ENCODE measurements around the gene RANBP1. TPM values are rescaled to one million over a fixed set of nuclear protein-coding genes. Genes with fewer than 3 reads are reported as not detected.

Gene RANBP1
- total RNA-seq, 1 experiment from 2014 or later, result 522 TPM

- Histone ChIP-seq H3K56ac (ENCODE audit: insufficient read length, low read depth, low read length) (no peak within 1 kb of the TSS), H4K20me1 (ENCODE audit: control insufficient read depth, insufficient read depth, insufficient read length) (peaks cover 3% of the 10 kb centered on the region), H3K4me2 (ENCODE audit: insufficient read depth, insufficient read length, low read length) (peak within 1 kb of the TSS; percentile 30), H4K8ac (replicated peaks; ENCODE audit: insufficient read length, low read depth, low read length) (no peak within 1 kb of the TSS), H3K27ac (ENCODE audit: insufficient read length, low read depth, low read length) (no peak within 1 kb of the TSS), H3T11ph (ENCODE audit: low read length) (no peak within 1 kb of the TSS), H2BK15ac (ENCODE audit: low read depth, low read length) (no peak within 1 kb of the TSS), H3K14ac (ENCODE audit: insufficient read depth, low read length) (peak within 1 kb of the TSS; percentile 51; the same call in 1 of the 2 replicates), H2AFZ (ENCODE audit: low read length) (no peak within 1 kb of the TSS), H2BK12ac (ENCODE audit: insufficient read length, low read depth, low read length) (no peak within 1 kb of the TSS), H3K9ac (ENCODE audit: extremely low read depth, insufficient read length, low read length) (peak within 1 kb of the TSS; percentile 6), H3K79me1 (ENCODE audit: insufficient read depth, low read depth, low read length, poor library complexity, severe bottlenecking) (no peaks in the 10 kb centered on the region), H3K4ac (ENCODE audit: low read depth, low read length) (no peak within 1 kb of the TSS), H3K23ac (ENCODE audit: insufficient read length, low read depth, low read length) (no peak within 1 kb of the TSS), H3K23me2 (ENCODE audit: insufficient read length, low read depth, low read length, poor library complexity, severe bottlenecking) (peaks cover 4% of the 10 kb centered on the region), H3K79me2 (ENCODE audit: insufficient read depth, low read length) (no peaks in the 10 kb centered on the region; the same call in 1 of the 2 replicates), H2BK120ac (ENCODE audit: low read depth, low read length, poor library complexity, severe bottlenecking) (no peak within 1 kb of the TSS), H2AK5ac (ENCODE audit: insufficient read length, low read length) (no peak within 1 kb of the TSS), H3K27me3 (ENCODE audit: insufficient read depth, low read length) (no peaks in the 10 kb centered on the region), H3K9me3 (ENCODE audit: control insufficient read depth, low read depth, low read length) (no peaks in the 10 kb centered on the region), H4K5ac (ENCODE audit: insufficient read length, low read depth, low read length) (no peak within 1 kb of the TSS), H3K4me1 (ENCODE audit: insufficient read depth, low read length) (no peaks in the 10 kb centered on the region), H3K18ac (ENCODE audit: insufficient read length, low read depth, low read length) (no peak within 1 kb of the TSS), H2BK20ac (ENCODE audit: low read depth, low read length, poor library complexity, severe bottlenecking) (no peak within 1 kb of the TSS), H4K91ac (ENCODE audit: insufficient read length, low read depth, low read length) (no peak within 1 kb of the TSS), H2BK5ac (ENCODE audit: insufficient read length, low read length) (no peak within 1 kb of the TSS)
- no peak for TF ChIP-seq CTCF (conservative IDR thresholded peaks at IDR 0.05)
- Mint-ChIP-seq H3K36me3 (ENCODE audit: insufficient read depth in 1 of 3, low read depth in 3 of 3) (peaks cover 4 to 18% (median 15%) of the 10 kb centered on the region in 3 experiments; a peak in 6 of 7 replicates), H3K4me1 (peaks cover 8% of the 10 kb centered on the region in 2 experiments), H3K27ac (no peak within 1 kb of the TSS), H3K27me3 (ENCODE audit: low read depth) (no peaks in the 10 kb centered on the region; the same call in 1 of the 2 replicates), H3K9me3 (no peaks in the 10 kb centered on the region), H3K4me3 (peak within 1 kb of the TSS; percentile 60 to 78)
- DNase-seq, result no peak
- no CpG with 5 or more reads among the region's 43 CpGs for WGBS (ENCODE audit: extremely low coverage, insufficient read length, low lambda C conversion rate)
Measured at GRCh38 chr22:20131597-20131858, 15.6 kb downstream of the RANBP1 start, which contains the start of gene ZDHHC8. TSS of gene ZDHHC8 (plus strand) at chr22:20131804. CDS start at chr22:20131948, 144 bp downstream.

Data from H9 (cell line).